Esophagus squamous epithelium (tissue), 5 donors: ENCODE results near the gene POU2AF3. TPM values are rescaled to one million over a fixed set of nuclear protein-coding genes. Genes with fewer than 3 reads are reported as not detected.

Source experiments
- DNase-seq: peaks from one replicate; lab custom pipeline; 2025; lab: John Stamatoyannopoulos, UW
- H3K27ac ChIP-seq, 4 donors: fragments of 200-600 bp; sonication (generic); one replicate each; pipeline ENCODE4 v1.5.1; 2016 to 2019; ENCODE audit warnings: mild to moderate bottlenecking in 1 of 4
- H3K27me3 ChIP-seq, 4 donors: fragments of 200-600 bp; sonication (generic); 1 replicate in 3 of 4; 2 replicates in 1 of 4; pipeline versions ENCODE4 v1.5.1 to v1.6.0; 2017 to 2021; ENCODE audit warnings: antibody characterized with exemption in 1 of 4
- H3K36me3 ChIP-seq, 3 donors: fragments of 200-600 bp; sonication (generic); one replicate each; pipeline ENCODE4 v1.5.1; 2016 to 2019
- H3K4me1 ChIP-seq, 3 donors: fragments of 200-600 bp; sonication (generic); one replicate each; pipeline ENCODE4 v1.5.1; 2017 to 2019
- H3K4me3 ChIP-seq, 4 donors: fragments of 200-600 bp; sonication (generic); 1 replicate in 3 of 4; 2 replicates in 1 of 4; pipeline ENCODE4 v1.5.1; 2016 to 2019; ENCODE audit warnings: mild to moderate bottlenecking in 2 of 4, moderate library complexity in 1 of 4
- H3K9me3 ChIP-seq, 3 donors: fragments of 200-600 bp; sonication (generic); one replicate each; pipeline ENCODE4 v1.5.1; 2016 to 2019
- CTCF ChIP-seq, 6 experiments: fragments of 450-650 bp in 4 of 6; fragments of 200-600 bp in 2 of 6; sonication (generic) in 2 of 6; IDR thresholded peaks; one replicate each; pipeline ENCODE4 v1.5.1; 2016 to 2019; ENCODE audit warnings: antibody characterized with exemption in 6 of 6, mild to moderate bottlenecking in 4 of 6, moderate library complexity in 4 of 6
- POLR2A ChIP-seq, 4 donors: fragments of 450-650 bp; IDR thresholded peaks; one replicate each; pipeline ENCODE4 v1.6.1; 2017; ENCODE audit warnings: antibody characterized with exemption in 4 of 4, mild to moderate bottlenecking in 4 of 4, moderate library complexity in 3 of 4
- WGBS, 2 donors: methylation state at CpG; one replicate each; pipeline ENCODE4 v1.1.5; 2018; 5-methylcytosine and 5-hydroxymethylcytosine counted together
- intact Hi-C: fragments of 100-400 bp; cut with DNase I; formaldehyde crosslinking; loops from one replicate; pipeline ENCODE4 v1.15.0; 2022
- total RNA-seq, 4 donors: library from RNA; depleted of rRNA; stranded (reverse); fragments of >200 nt; gene quantifications; one replicate each; pipeline ENCODE4 v1.1.0, GENCODE V29; 2016
- donor health status: DM: yes; HTN: yes; CAD: no.

POU2AF3 gene
- total RNA-seq, 4 donors from 2014 or later: 1.3 to 4.1 (median 2.1) TPM

GRCh38 chr11:111299101-111300026, 1.0 kb downstream of the POU2AF3 start:
- Histone ChIP-seq H3K9me3 (no peaks in the 10 kb centered on the region), H3K27ac (peak overlapping the region; percentile 79 to 94 (median 90)), H3K36me3 (peaks cover 0 to 10% (median 0%) of the 10 kb centered on the region in 3 donors), H3K4me3 (peak overlapping the region; percentile 56 to 82 (median 70)), H3K4me1 (peaks cover 27 to 66% (median 33%) of the 10 kb centered on the region in 3 donors), H3K27me3 (peaks cover 0 to 15% (median 0%) of the 10 kb centered on the region in 4 donors)
- no peak for DNase-seq
- TF ChIP-seq POLR2A (IDR thresholded peaks at IDR 0.05): no peak
- peak in 5 of 6 experiments; percentile 21 to 57 (median 34) for TF ChIP-seq CTCF (IDR thresholded peaks at IDR 0.05)
- 0 to 3% methylated on average over 7 to 28 of the region's 77 CpGs for WGBS, 2 donors
- intact Hi-C loops: loop anchor here (5.0 kb wide), 1 partner anchor 118 kb away; no protein-coding TSS in a partner anchor

GRCh38 chr11:111300569-111300968, 2.2 kb downstream of the POU2AF3 start:
- 94 to 95% methylated on average over 3 to 6 of the region's 9 CpGs for WGBS, 2 donors

GRCh38 chr11:111301004-111301841, 2.9 kb downstream of the POU2AF3 start:
- Histone ChIP-seq H3K4me3 (no peak overlapping the region), H3K27ac (peak overlapping the region; percentile 4 to 92 (median 30)), H3K36me3 (peaks cover 0 to 10% (median 0%) of the 10 kb centered on the region in 3 donors), H3K27me3 (peaks cover 0 to 15% (median 0%) of the 10 kb centered on the region in 4 donors), H3K9me3 (no peaks in the 10 kb centered on the region), H3K4me1 (peaks cover 27 to 71% (median 33%) of the 10 kb centered on the region in 3 donors)
- no peak for DNase-seq
- WGBS, 2 donors: 61 to 78% methylated on average over 5 of the region's 5 CpGs
- intact Hi-C loops: no loop called here
- TF ChIP-seq POLR2A (IDR thresholded peaks at IDR 0.05) (no peak), CTCF (IDR thresholded peaks at IDR 0.05) (no peak)

More at GRCh38 chr11:111300569-111300968, 2.2 kb downstream of the POU2AF3 start:
- TF ChIP-seq CTCF (IDR thresholded peaks at IDR 0.05) (no peak), POLR2A (IDR thresholded peaks at IDR 0.05) (no peak)
- no peak overlapping the region for H3K4me3 ChIP-seq
- peaks cover 0 to 15% (median 0%) of the 10 kb centered on the region in 4 donors for H3K27me3 ChIP-seq
- no peak for DNase-seq
- peaks cover 27 to 66% (median 33%) of the 10 kb centered on the region in 3 donors for H3K4me1 ChIP-seq
- H3K9me3 ChIP-seq: no peaks in the 10 kb centered on the region
- peaks cover 0 to 10% (median 0%) of the 10 kb centered on the region in 3 donors for H3K36me3 ChIP-seq
- intact Hi-C loops: no loop called here
- H3K27ac ChIP-seq: peak overlapping the region; percentile 4 to 92 (median 30)

GRCh38 chr11:111301842-111302118, 3.4 kb downstream of the POU2AF3 start:
- WGBS, 2 donors: 94 to 96% methylated on average over 3 of the region's 3 CpGs
- H3K4me3 ChIP-seq: no peak overlapping the region
- DNase-seq: no peak

More at GRCh38 chr11:111301842-111302118, 3.4 kb downstream of the POU2AF3 start:
- no peak for TF ChIP-seq POLR2A (IDR thresholded peaks at IDR 0.05)
- no peak for TF ChIP-seq CTCF (IDR thresholded peaks at IDR 0.05)
- Histone ChIP-seq H3K27me3 (peaks cover 0 to 15% (median 0%) of the 10 kb centered on the region in 4 donors), H3K4me1 (peaks cover 27 to 72% (median 33%) of the 10 kb centered on the region in 3 donors), H3K36me3 (peaks cover 0 to 10% (median 0%) of the 10 kb centered on the region in 3 donors), H3K9me3 (no peaks in the 10 kb centered on the region), H3K27ac (peak overlapping the region in 2 of 4 donors; percentile 48 to 49)
- intact Hi-C loops: no loop called here
